Liver (tissue), 3 donors: ENCODE data around the gene NLRP5.

Experiments used
- CTCF ChIP-seq: fragments of 150-350 bp; IDR thresholded peaks from 2 replicates; pipeline ENCODE4 v1.5.1; 2017; ENCODE audit warnings: improper control_type of control experiment, low read depth, low read length; ENCODE audit not compliant: missing input control
- EGR1 ChIP-seq, 2 donors: IDR thresholded peaks; 2 replicates each; pipeline ENCODE4 v1.6.1; 2016 to 2018; ENCODE audit warnings: antibody characterized with exemption in 2 of 2, low read depth in 2 of 2
- MAX ChIP-seq: IDR thresholded peaks from 2 replicates; pipeline ENCODE4 v1.6.1; 2016; ENCODE audit warnings: antibody characterized with exemption
- RAD21 ChIP-seq, 2 donors: IDR thresholded peaks; 2 replicates each; pipeline ENCODE4 v1.6.1; 2016; ENCODE audit warnings: antibody characterized with exemption in 2 of 2, mild to moderate bottlenecking in 2 of 2
- REST ChIP-seq: IDR thresholded peaks from 2 replicates; pipeline ENCODE4 v1.6.1; 2016; ENCODE audit warnings: antibody characterized with exemption, mild to moderate bottlenecking
- donor health status: healthy.
- donor health status: healthy.

GRCh38 chr19:55958356-55958755, 28.2 kb upstream of the NLRP5 start:
- no peak for TF ChIP-seq CTCF
- TF ChIP-seq REST: no peak
- no peak for TF ChIP-seq RAD21 (IDR thresholded peaks at IDR 0.05)
- TF ChIP-seq MAX: no peak
- no peak for TF ChIP-seq EGR1 (IDR thresholded peaks at IDR 0.05; ENCODE audit: low read depth in 2 of 2)
